ENCODE results near the gene EYA2.
"Not testable (repeated sequence)": the region's sequence is repeated elsewhere in the genome, so short reads cannot be mapped to it uniquely, and the experiment has no call there.

The EYA2 gene

GRCh38 chr20:46894579-46894958 lies at the start of gene EYA2:
Gene EYA2 (plus strand): TSS chr20:46894843. CDS start chr20:46990011, 95,168 bp downstream.
- no peak for DNase-seq

GRCh38 chr20:46844965-46845364 lies 49.7 kb upstream of the EYA2 start:
- DNase-seq: no peak

- no peak for DNase-seq
Measured at GRCh38 chr20:46849269-46849668, 45.4 kb upstream of the EYA2 start.

GRCh38 chr20:46849751-46850150 lies 44.9 kb upstream of the EYA2 start:
- no peak for DNase-seq

- no peak for DNase-seq
Measured at GRCh38 chr20:46850416-46850815, 44.2 kb upstream of the EYA2 start.

GRCh38 chr20:46850896-46851295 lies 43.7 kb upstream of the EYA2 start:
- DNase-seq: no peak

GRCh38 chr20:46851746-46852145 lies 42.9 kb upstream of the EYA2 start:
- DNase-seq: no peak

GRCh38 chr20:46852313-46852712 lies 42.3 kb upstream of the EYA2 start:
- no peak for DNase-seq

GRCh38 chr20:46853926-46854325 lies 40.7 kb upstream of the EYA2 start:
- no peak for DNase-seq

GRCh38 chr20:46857061-46857831 lies 37.4 kb upstream of the EYA2 start:
- no peak for DNase-seq

GRCh38 chr20:46865824-46866223 lies 28.8 kb upstream of the EYA2 start:
- no peak for DNase-seq

- DNase-seq: no peak
Measured at GRCh38 chr20:46870041-46870440, 24.6 kb upstream of the EYA2 start.

GRCh38 chr20:46872328-46873211 lies 22.1 kb upstream of the EYA2 start:
- peak; percentile 7 for DNase-seq

- no peak for DNase-seq
Measured at GRCh38 chr20:46875059-46875458, 19.6 kb upstream of the EYA2 start.

GRCh38 chr20:46879386-46879785 lies 15.3 kb upstream of the EYA2 start:
- DNase-seq: no peak

GRCh38 chr20:46879963-46880362 lies 14.7 kb upstream of the EYA2 start:
- DNase-seq: not testable (repeated sequence)

- no peak for DNase-seq
Measured at GRCh38 chr20:46883892-46884291, 10.8 kb upstream of the EYA2 start.

GRCh38 chr20:46890682-46891081 lies 4.0 kb upstream of the EYA2 start:
- DNase-seq: no peak

GRCh38 chr20:46893051-46893450 lies 1.6 kb upstream of the EYA2 start:
- no peak for DNase-seq

- no peak for DNase-seq
Measured at GRCh38 chr20:46893877-46894578, 615 bp upstream of the EYA2 start.

- DNase-seq: peak; percentile 32
Measured at GRCh38 chr20:46894971-46895905, 595 bp downstream of the EYA2 start.

GRCh38 chr20:46895906-46896242 lies 1.2 kb downstream of the EYA2 start:
- no peak for DNase-seq

Data from NCI-H2029 (cell line).